ENCODE measurements around the gene NR3C2.

NR3C2 gene

DNA sequence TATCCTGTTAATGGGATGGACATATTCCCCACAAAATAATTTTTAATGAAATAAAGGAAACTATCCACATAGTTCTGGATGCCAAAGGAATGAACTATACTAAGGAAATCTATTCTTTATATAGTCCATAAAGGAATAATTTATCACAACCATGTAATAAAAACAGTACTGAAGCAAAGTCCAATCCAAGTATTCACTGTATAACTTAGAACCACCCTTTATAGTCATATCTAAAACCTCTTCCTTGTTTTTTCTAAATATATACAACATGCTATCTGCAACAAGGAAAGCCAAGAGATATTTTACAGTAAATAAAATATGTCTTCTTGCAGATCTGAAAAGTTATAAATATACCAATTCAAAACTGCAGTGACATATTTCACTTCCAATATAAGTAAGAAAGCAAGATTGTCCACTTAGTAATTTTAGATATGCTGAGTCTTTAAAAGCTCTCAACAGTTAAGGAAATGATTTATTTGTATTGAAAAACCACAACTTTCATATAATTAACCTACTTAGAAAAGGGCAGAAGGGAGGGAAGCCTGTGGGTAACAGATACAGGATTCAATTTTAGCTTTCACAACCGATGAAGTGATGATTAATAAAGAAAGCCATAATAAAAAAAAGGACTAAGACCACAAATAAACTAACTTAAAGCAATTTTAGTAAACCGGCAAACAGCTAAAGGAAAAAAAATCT is 8.0 kb downstream of the NR3C2 start:
- DNase-seq = no peak
- in situ Hi-C loops (cut with HindIII; ENCODE audit: low pct_ligation_motif_present, low sequenced_read_pairs) = no loop called here
- H3K4me3 ChIP-seq (ENCODE audit: low read depth, low read length) = no peak overlapping the region

GRCh38 chr4:148431401-148431800 is 10.8 kb downstream of the NR3C2 start:
- Histone ChIP-seq H3K36me3 (replicated peaks) (no peaks in the 10 kb centered on the region), H3K4me3 (ENCODE audit: low read depth, low read length) (no peak overlapping the region), H3K27me3 (replicated peaks) (no peaks in the 10 kb centered on the region), H3K27ac (no peak overlapping the region)
- no peak for TF ChIP-seq CTCF (IDR thresholded peaks at IDR 0.05; ENCODE audit: low read depth, low read length, missing control alignments)
- no peak for DNase-seq
- in situ Hi-C loops (cut with HindIII; ENCODE audit: low pct_ligation_motif_present, low sequenced_read_pairs) = no loop called here

More for the DNA sequence above, 8.0 kb downstream of the NR3C2 start:
- Histone ChIP-seq H3K27ac (no peak overlapping the region), H3K36me3 (replicated peaks) (no peaks in the 10 kb centered on the region), H3K27me3 (replicated peaks) (no peaks in the 10 kb centered on the region)
- no peak for TF ChIP-seq CTCF (IDR thresholded peaks at IDR 0.05; ENCODE audit: low read depth, low read length, missing control alignments)

DNA sequence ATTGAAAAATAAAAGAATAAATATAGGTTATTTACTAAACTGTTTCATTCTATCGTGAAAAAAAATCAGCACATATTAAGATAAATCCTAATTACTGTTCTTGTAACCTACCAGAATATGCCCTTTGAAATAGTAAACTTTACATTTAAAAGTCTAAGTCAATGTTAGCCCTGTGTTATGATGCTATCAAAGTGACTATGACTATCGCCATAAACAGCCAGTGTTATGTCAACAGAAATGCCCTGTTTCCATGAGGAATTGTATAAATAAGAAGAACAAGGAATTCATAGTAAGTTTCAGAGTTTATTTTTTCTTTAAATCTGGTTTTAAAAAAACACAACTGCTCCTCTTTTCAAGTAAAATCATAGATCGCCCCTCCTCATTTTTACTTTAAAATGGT is 11.4 kb downstream of the NR3C2 start:
- no peak overlapping the region for H3K27ac ChIP-seq
- no peaks in the 10 kb centered on the region for H3K36me3 ChIP-seq (replicated peaks)
- TF ChIP-seq CTCF (IDR thresholded peaks at IDR 0.05; ENCODE audit: low read depth, low read length, missing control alignments) = no peak
- in situ Hi-C loops (cut with HindIII; ENCODE audit: low pct_ligation_motif_present, low sequenced_read_pairs) = no loop called here
- no peaks in the 10 kb centered on the region for H3K27me3 ChIP-seq (replicated peaks)
- H3K4me3 ChIP-seq (ENCODE audit: low read depth, low read length) = no peak overlapping the region
- DNase-seq = no peak

DNA sequence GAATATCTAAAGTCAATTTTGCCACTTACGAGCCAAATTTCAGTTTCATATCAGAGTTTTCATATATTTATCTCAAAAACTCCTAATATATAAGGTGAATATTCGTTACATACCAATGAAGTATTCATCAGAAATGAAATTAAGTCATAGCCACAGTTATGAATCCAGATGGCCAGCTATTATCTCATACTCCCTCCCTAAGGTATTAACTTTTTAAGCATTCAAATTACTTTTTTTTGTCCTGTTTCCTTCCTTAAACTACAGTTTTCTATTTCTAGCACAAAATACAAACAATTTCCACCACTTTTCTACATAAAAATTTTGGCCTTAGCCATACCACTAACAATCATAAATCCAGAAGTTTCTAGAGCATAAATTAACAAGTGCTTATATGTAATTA is 13.0 kb downstream of the NR3C2 start:
- Histone ChIP-seq H3K36me3 (replicated peaks) (no peaks in the 10 kb centered on the region), H3K27me3 (replicated peaks) (no peaks in the 10 kb centered on the region), H3K4me3 (ENCODE audit: low read depth, low read length) (no peak overlapping the region), H3K27ac (no peak overlapping the region)
- TF ChIP-seq CTCF (IDR thresholded peaks at IDR 0.05; ENCODE audit: low read depth, low read length, missing control alignments) = no peak
- in situ Hi-C loops (cut with HindIII; ENCODE audit: low pct_ligation_motif_present, low sequenced_read_pairs) = no loop called here
- DNase-seq = no peak

- H3K27ac ChIP-seq = no peak overlapping the region
- in situ Hi-C loops (cut with HindIII; ENCODE audit: low pct_ligation_motif_present, low sequenced_read_pairs) = no loop called here
- no peak for TF ChIP-seq CTCF (IDR thresholded peaks at IDR 0.05; ENCODE audit: low read depth, low read length, missing control alignments)
- H3K36me3 ChIP-seq (replicated peaks) = no peaks in the 10 kb centered on the region
- no peak for DNase-seq
- H3K4me3 ChIP-seq (ENCODE audit: low read depth, low read length) = no peak overlapping the region
- no peaks in the 10 kb centered on the region for H3K27me3 ChIP-seq (replicated peaks)
These were observed 15.6 kb downstream of the NR3C2 start for GRCh38 chr4:148426643-148427042.

Data from brain microvascular endothelial cell (primary cell).